GM12878 (cell line): ENCODE measurements around the gene IQCF6. TPM values are rescaled to one million over a fixed set of nuclear protein-coding genes. Genes with fewer than 3 reads are reported as not detected.
"Not testable (repeated sequence)": the region's sequence is repeated elsewhere in the genome, so short reads cannot be mapped to it uniquely, and the experiment has no call there.

Experiments
- ATAC-seq: fragments of 200-7000 bp; cut with Tn5 transposase; 3 replicates; pipeline ENCODE4 v1.9.1; 2020; ENCODE audit warnings: mild to moderate bottlenecking, moderate library complexity
- BruUV-seq: library from RNA; stranded (reverse); fragments of 400-500 nt; replicated peaks from 2 replicates; lab custom pipeline; 2021; lab: Mats Ljungman, UMichigan
- CTCF ChIA-PET: fragments of 300-600 bp; sonication (Branson Sonifier 250); formaldehyde crosslinking; extraction: SDS; loops from one replicate; lab custom pipeline; 2021; ENCODE audit warnings: inconsistent platforms; lab: Yijun Ruan, JAX
- POLR2A ChIA-PET: fragments of 350-600 bp; formaldehyde crosslinking; extraction: SDS; loops from one replicate; lab custom pipeline; 2021; ENCODE audit warnings: inconsistent platforms; lab: Charles Lee
- RAD21 ChIA-PET: fragments of 300-600 bp; sonication (Branson Sonifier 250); formaldehyde crosslinking; loops from one replicate; lab custom pipeline; 2023; ENCODE audit warnings: antibody characterized with exemption; ENCODE audit not compliant: unreplicated experiment; lab: Charles Lee
- SMC1A ChIA-PET: fragments of 300-600 bp; sonication (Branson Sonifier 250); formaldehyde crosslinking; loops from one replicate; lab custom pipeline; 2023; ENCODE audit not compliant: unreplicated experiment, uncharacterized antibody; lab: Charles Lee
- DNase-seq: peaks from one replicate; pipeline ENCODE4 v3.0.0-alpha.2; 2011; ENCODE audit warnings: low read depth, low spot score
- FAIRE-seq: peaks from 3 replicates; lab custom pipeline; 2011; peaks lifted over from hg19 to GRCh38; lab: Jason Lieb, UNC
- H2AFZ ChIP-seq: 2 replicates; pipeline ENCODE4 v1.6.0; 2011; ENCODE audit warnings: low read depth, low read length, control low read depth; ENCODE audit not compliant: control insufficient read depth
- H3K27ac ChIP-seq: 2 replicates; pipeline ENCODE4 v1.5.1; 2011; ENCODE audit warnings: control low read depth; ENCODE audit not compliant: control insufficient read depth, insufficient read depth
- H3K27me3 ChIP-seq, 2 experiments: replicated peaks in 1 of 2; 2 replicates each; pipeline versions ENCODE4 v1.6.0 to v1.6.1; 2011; ENCODE audit warnings: low read length in 1 of 2; ENCODE audit not compliant: control insufficient read depth in 2 of 2, insufficient read depth in 2 of 2
- H3K36me3 ChIP-seq, 2 experiments: 2 replicates each; pipeline ENCODE4 v1.5.1; 2011; ENCODE audit warnings: low read length in 1 of 2; ENCODE audit not compliant: control insufficient read depth in 2 of 2, insufficient read depth in 2 of 2
- H3K4me1 ChIP-seq: 2 replicates; pipeline ENCODE4 v1.6.1; 2011; ENCODE audit warnings: mild to moderate bottlenecking, low read length, moderate library complexity, mixed read lengths; ENCODE audit not compliant: control insufficient read depth, insufficient read depth
- H3K4me2 ChIP-seq: 2 replicates; pipeline ENCODE4 v1.6.0; 2011; ENCODE audit warnings: control low read depth; ENCODE audit not compliant: control insufficient read depth, insufficient read depth
- H3K4me3 ChIP-seq: fragments of 200-600 bp; sonication (generic); 2 replicates; pipeline ENCODE4 v1.5.1; 2016
- H3K79me2 ChIP-seq: 2 replicates; pipeline ENCODE4 v1.6.0; 2011; ENCODE audit warnings: low read length; ENCODE audit not compliant: control insufficient read depth, insufficient read depth
- H3K9ac ChIP-seq: 2 replicates; pipeline ENCODE4 v1.8.0; 2011; ENCODE audit warnings: low read length, control low read depth, mixed read lengths; ENCODE audit not compliant: control insufficient read depth, insufficient read depth
- H3K9me3 ChIP-seq: replicated peaks from 3 replicates; pipeline ENCODE4 v1.5.1; 2011; ENCODE audit warnings: mild to moderate bottlenecking, low read length; ENCODE audit not compliant: control insufficient read depth, insufficient read depth
- H4K20me1 ChIP-seq: 2 replicates; pipeline ENCODE4 v1.6.0; 2011; ENCODE audit not compliant: control insufficient read depth, insufficient read depth
- CEBPZ ChIP-seq: fragments of 150-350 bp; IDR thresholded peaks from 2 replicates; pipeline ENCODE4 v1.6.1; 2016; ENCODE audit warnings: low read depth, low read length
- MEF2B ChIP-seq: fragments of 450-650 bp; IDR thresholded peaks from 2 replicates; pipeline ENCODE4 v1.6.1; 2018; ENCODE audit warnings: mild to moderate bottlenecking, moderate library complexity; ENCODE audit not compliant: partially characterized antibody, poor library complexity, severe bottlenecking
- NFYB ChIP-seq: IDR thresholded peaks from 2 replicates; pipeline ENCODE4 v1.6.1; 2011; ENCODE audit warnings: low read depth, mild to moderate bottlenecking, low read length, improper control_type of control experiment, moderate library complexity; ENCODE audit not compliant: insufficient read depth
- RUNX3 ChIP-seq: IDR thresholded peaks from 2 replicates; pipeline ENCODE4 v1.6.1; 2012; ENCODE audit warnings: low read length, inconsistent platforms
- SIX5 ChIP-seq: IDR thresholded peaks from 2 replicates; pipeline ENCODE4 v1.6.1; 2011; ENCODE audit warnings: mild to moderate bottlenecking, low read depth, low read length, moderate library complexity; ENCODE audit not compliant: severe bottlenecking
- ZNF217 ChIP-seq: fragments of 450-650 bp; IDR thresholded peaks from 2 replicates; pipeline ENCODE4 v1.6.1; 2017; ENCODE audit warnings: antibody characterized with exemption, mild to moderate bottlenecking
- WGBS: methylation state at CpG from one replicate; pipeline ENCODE4 v1.1.6; 2016; ENCODE audit warnings: low lambda C conversion rate; ENCODE audit not compliant: insufficient replicate concordance, insufficient coverage; ENCODE audit errors: missing lambda C conversion rate; 5-methylcytosine and 5-hydroxymethylcytosine counted together
- in situ Hi-C: fragments of 300-500 bp; cut with MboI; formaldehyde crosslinking; loops from 9 replicates; pipeline ENCODE4 v1.14.3; 2018; ENCODE audit warnings: mixed read lengths
- intact Hi-C: fragments of 100-400 bp; cut with micrococcal nuclease; formaldehyde crosslinking; loops from one replicate; pipeline ENCODE4 v1.14.2; 2022; ENCODE audit not compliant: unreplicated experiment
- polyA plus RNA-seq, 11 experiments: library from polyadenylated mRNA; depleted of rRNA in 4 of 11; unstranded in 6 of 11; stranded (reverse) in 5 of 11; fragments of >200 nt; fragmentation: Nextera tagmentation in 4 of 11; fragmentation: Illumina TruSeq in 1 of 11; extraction: Ambion mirVana in 4 of 11; extraction: Trizol in 1 of 11; gene quantifications; 1 replicate in 1 of 11; 2 replicates in 10 of 11; pipeline versions ENCODE4 v1.2.1 to v1.2.3, GENCODE V29; 2011 to 2016; ENCODE audit warnings: inconsistent platforms in 2 of 11, missing spikeins in 2 of 11, low read depth in 1 of 11
- total RNA-seq, 4 experiments: library from RNA; depleted of rRNA in 3 of 4; stranded (reverse); fragments of >200 nt in 3 of 4; fragmentation: Illumina TruSeq in 1 of 4; extraction: Trizol in 1 of 4; gene quantifications; 2 replicates each; pipeline versions ENCODE4 v1.2.1 to v1.2.3, GENCODE V29; 2013 to 2021
- TF ChIP-seq, protein P1 (sequence below): fragments of 150-350 bp; IDR thresholded peaks from 2 replicates; pipeline ENCODE4 v1.6.1; 2014; ENCODE audit warnings: mild to moderate bottlenecking, low read depth, low read length

Gene IQCF6
- total and polyA plus RNA-seq, 10 of the 15 experiments (the other 5 are each of a cell fraction or from before 2014, with no cell fraction given), result not detected

DNA sequence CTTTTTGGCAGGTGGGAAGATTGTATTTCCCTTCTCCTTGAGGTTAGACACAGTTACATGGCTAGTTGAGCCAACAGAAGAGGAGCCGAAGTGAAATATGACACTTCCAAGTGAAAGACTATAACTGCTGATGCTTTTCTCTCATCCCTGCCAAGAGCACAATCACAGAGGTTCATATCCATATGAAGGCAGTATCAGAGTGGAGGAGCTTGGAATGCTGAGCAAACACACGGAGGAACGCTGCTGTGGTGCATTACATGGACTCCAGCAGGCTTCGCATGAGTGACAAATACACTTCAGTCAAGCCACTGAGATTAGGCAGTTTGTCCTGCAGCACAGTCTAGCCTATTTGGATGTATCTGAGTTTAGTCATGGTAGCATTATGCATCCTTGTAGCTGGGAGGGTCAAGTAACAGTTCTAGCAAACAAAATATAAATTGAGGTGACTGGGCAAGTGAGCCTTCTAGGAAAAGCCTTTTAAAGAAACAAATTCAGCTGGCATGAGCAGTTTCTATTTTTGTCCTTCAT, 5.4 kb downstream of the IQCF6 start (continued):
- TF ChIP-seq, protein P1, sequence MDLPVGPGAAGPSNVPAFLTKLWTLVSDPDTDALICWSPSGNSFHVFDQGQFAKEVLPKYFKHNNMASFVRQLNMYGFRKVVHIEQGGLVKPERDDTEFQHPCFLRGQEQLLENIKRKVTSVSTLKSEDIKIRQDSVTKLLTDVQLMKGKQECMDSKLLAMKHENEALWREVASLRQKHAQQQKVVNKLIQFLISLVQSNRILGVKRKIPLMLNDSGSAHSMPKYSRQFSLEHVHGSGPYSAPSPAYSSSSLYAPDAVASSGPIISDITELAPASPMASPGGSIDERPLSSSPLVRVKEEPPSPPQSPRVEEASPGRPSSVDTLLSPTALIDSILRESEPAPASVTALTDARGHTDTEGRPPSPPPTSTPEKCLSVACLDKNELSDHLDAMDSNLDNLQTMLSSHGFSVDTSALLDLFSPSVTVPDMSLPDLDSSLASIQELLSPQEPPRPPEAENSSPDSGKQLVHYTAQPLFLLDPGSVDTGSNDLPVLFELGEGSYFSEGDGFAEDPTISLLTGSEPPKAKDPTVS, result no peak
- no peak for TF ChIP-seq SIX5

GRCh38 chr3:51759203-51759602, 19.8 kb downstream of the IQCF6 start:
- Histone ChIP-seq H3K4me3 (no peak overlapping the region), H3K36me3 (no peaks in the 10 kb centered on the region), H2AFZ (no peak overlapping the region), H3K4me2 (no peak overlapping the region), H4K20me1 (no peaks in the 10 kb centered on the region), H3K27ac (no peak overlapping the region), H3K27me3 (no peaks in the 10 kb centered on the region), H3K9ac (no peak overlapping the region), H3K9me3 (no peaks in the 10 kb centered on the region; the same call in 2 of the 3 replicates), H3K79me2 (no peaks in the 10 kb centered on the region), H3K4me1 (no peaks in the 10 kb centered on the region)
- RAD21 ChIA-PET, result no interaction called here
- in situ Hi-C loops (no loop called here), intact Hi-C loops (no loop called here)
- DNase-seq (no peak), ATAC-seq (no peak), FAIRE-seq (no peak)
- TF ChIP-seq ZNF217 (no peak), CEBPZ (no peak), NFYB (no peak), RUNX3 (no peak), MEF2B (no peak)
- CTCF ChIA-PET, result no interaction called here
- POLR2A ChIA-PET, result no interaction called here
- SMC1A ChIA-PET, result no interaction called here
- BruUV-seq, result no TSS peak

- H3K4me2 ChIP-seq, RAD21 ChIA-PET, H2AFZ ChIP-seq, H3K27ac ChIP-seq, DNase-seq, BruUV-seq, H3K4me1 ChIP-seq, in situ Hi-C loops, POLR2A ChIA-PET, ATAC-seq, H3K36me3 ChIP-seq, H3K27me3 ChIP-seq, H3K9me3 ChIP-seq, H3K9ac ChIP-seq, FAIRE-seq, H4K20me1 ChIP-seq, H3K4me3 ChIP-seq, H3K79me2 ChIP-seq, intact Hi-C loops, SMC1A ChIA-PET: not testable (repeated sequence)
- WGBS, result 42% methylated on average over 13 of the region's 13 CpGs
- CTCF ChIA-PET, result interaction anchor here (0.6 to 0.7 kb wide), 2 partner anchors 46 to 267 kb away, joined by 3 read pairs; no protein-coding TSS in a partner anchor
Measured at GRCh38 chr3:51753763-51754750, 25.0 kb downstream of the IQCF6 start.
